Endodermal cell (in vitro differentiated cells): ENCODE results near the gene RAB3B. TPM values are rescaled to one million over a fixed set of nuclear protein-coding genes. Genes with fewer than 3 reads are reported as not detected.

Experiments used
- DNase-seq: peaks from one replicate; pipeline ENCODE4 v3.0.0-alpha.2; 2017
- H3K27ac ChIP-seq: 2 replicates; pipeline ENCODE4 v1.5.1; 2013; ENCODE audit warnings: mild to moderate bottlenecking, low read depth, low read length, moderate library complexity
- H3K27me3 ChIP-seq: 2 replicates; pipeline ENCODE4 v1.6.1; 2013; ENCODE audit warnings: mild to moderate bottlenecking, low read length, moderate library complexity; ENCODE audit not compliant: insufficient read depth, control insufficient read depth, poor library complexity, severe bottlenecking
- H3K36me3 ChIP-seq: 2 replicates; pipeline ENCODE4 v1.7.0; 2013; ENCODE audit warnings: mild to moderate bottlenecking, low read length, moderate library complexity; ENCODE audit not compliant: control insufficient read depth, insufficient read depth
- H3K4me1 ChIP-seq: one replicate; pipeline ENCODE4 v1.7.0; 2013; ENCODE audit warnings: low read length; ENCODE audit not compliant: control insufficient read depth, insufficient read depth
- H3K4me3 ChIP-seq: 2 replicates; pipeline ENCODE4 v1.5.1; 2013; ENCODE audit warnings: mild to moderate bottlenecking, low read length, moderate library complexity
- H3K9ac ChIP-seq: 2 replicates; pipeline ENCODE4 v1.6.1; 2013; ENCODE audit warnings: mild to moderate bottlenecking, low read length, moderate library complexity; ENCODE audit not compliant: poor library complexity, severe bottlenecking; ENCODE audit errors: extremely low read depth
- H3K9me3 ChIP-seq: 2 replicates; pipeline ENCODE4 v1.6.1; 2013; ENCODE audit warnings: mild to moderate bottlenecking, low read length, moderate library complexity; ENCODE audit not compliant: control insufficient read depth
- H3K27ac Mint-ChIP-seq: 2 replicates; pipeline ENCODE4 v1.8.0; 2020; ENCODE audit warnings: mixed read lengths
- H3K27me3 Mint-ChIP-seq: 2 replicates; pipeline ENCODE4 v1.8.0; 2021; ENCODE audit warnings: mild to moderate bottlenecking, mixed read lengths; ENCODE audit not compliant: insufficient read depth
- H3K36me3 Mint-ChIP-seq: 2 replicates; pipeline ENCODE4 v1.8.0; 2020; ENCODE audit warnings: low read depth, mixed read lengths
- H3K4me1 Mint-ChIP-seq: 2 replicates; pipeline ENCODE4 v1.8.0; 2020; ENCODE audit warnings: mixed read lengths
- H3K4me3 Mint-ChIP-seq: 2 replicates; pipeline ENCODE4 v1.8.0; 2020; ENCODE audit warnings: mild to moderate bottlenecking, moderate library complexity, mixed read lengths
- H3K9me3 Mint-ChIP-seq: 2 replicates; pipeline ENCODE4 v1.8.0; 2020; ENCODE audit warnings: mild to moderate bottlenecking, mixed read lengths
- WGBS, 2 experiments: methylation state at CpG; one replicate each; pipeline versions ENCODE4 v1.1.5 to v1.1.7; 2013; ENCODE audit warnings: missing lambda C conversion rate in 2 of 2, mixed read lengths in 1 of 2; ENCODE audit not compliant: insufficient coverage in 1 of 2, insufficient read length in 1 of 2; 5-methylcytosine and 5-hydroxymethylcytosine counted together
- total RNA-seq, 2 donors: library from RNA; stranded (reverse); fragmentation: NEBNext Ultra II Directional in 1 of 2; extraction: Animal tissue kit (Norgen Biotek cat#: 25700) in 1 of 2; gene quantifications; 2 replicates in 1 of 2; 3 replicates in 1 of 2; pipeline ENCODE4 v1.2.1, GENCODE V29; 2021
- TF ChIP-seq, protein P1 (sequence below): fragments of 200-600 bp; sonication (generic); conservative IDR thresholded peaks from 2 replicates; pipeline ENCODE4 v1.5.0; 2021; ENCODE audit warnings: antibody characterized with exemption, mild to moderate bottlenecking

The RAB3B gene
- total RNA-seq, 2 donors from 2014 or later: 58.1 to 66.0 TPM

DNA sequence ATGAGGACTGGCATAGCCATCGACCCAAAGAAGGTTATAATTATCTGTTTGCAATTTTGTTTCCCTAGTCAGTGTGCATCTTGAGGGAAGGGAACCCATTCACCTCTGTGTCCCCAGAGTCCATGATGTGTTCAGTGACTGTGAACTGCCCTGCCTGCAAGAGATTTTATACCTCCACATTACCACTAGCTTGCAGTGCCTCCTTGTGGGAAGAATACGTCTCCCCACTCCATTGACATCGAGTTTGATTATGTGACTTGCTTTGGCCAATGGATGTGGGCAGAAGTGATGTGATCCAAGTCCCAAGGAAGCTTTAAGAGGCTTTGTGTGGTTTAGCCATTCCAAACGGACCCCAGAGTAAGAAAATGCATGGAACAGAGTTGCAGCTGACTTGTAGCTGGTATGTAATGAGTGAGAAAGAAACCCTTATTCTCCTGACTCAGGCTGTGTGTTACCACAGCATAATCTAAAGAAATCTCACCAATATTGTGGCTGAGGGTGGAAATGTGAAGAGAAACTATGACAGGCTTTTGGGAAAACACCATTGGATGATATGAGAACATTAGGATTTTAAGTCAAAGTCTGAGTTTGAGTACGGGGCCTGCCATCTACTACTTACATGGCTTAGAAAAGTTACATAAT, 64.2 kb downstream of the RAB3B start:
- H3K4me1 Mint-ChIP-seq: peaks cover 12% of the 10 kb centered on the region
- no peak overlapping the region for H3K4me3 Mint-ChIP-seq
- Histone ChIP-seq H3K4me1 (no peaks in the 10 kb centered on the region), H3K9ac (no peak overlapping the region), H3K27ac (no peak overlapping the region), H3K4me3 (no peak overlapping the region), H3K36me3 (peaks cover 49% of the 10 kb centered on the region), H3K9me3 (no peaks in the 10 kb centered on the region), H3K27me3 (no peaks in the 10 kb centered on the region)
- H3K36me3 Mint-ChIP-seq: peaks cover 27% of the 10 kb centered on the region
- H3K9me3 Mint-ChIP-seq: no peaks in the 10 kb centered on the region
- peak overlapping the region; percentile 29 for H3K27ac Mint-ChIP-seq
- H3K27me3 Mint-ChIP-seq: no peaks in the 10 kb centered on the region
- 85 to 94% methylated on average over 2 to 5 of the region's 5 CpGs for WGBS, 2 experiments
- TF ChIP-seq, protein P1, sequence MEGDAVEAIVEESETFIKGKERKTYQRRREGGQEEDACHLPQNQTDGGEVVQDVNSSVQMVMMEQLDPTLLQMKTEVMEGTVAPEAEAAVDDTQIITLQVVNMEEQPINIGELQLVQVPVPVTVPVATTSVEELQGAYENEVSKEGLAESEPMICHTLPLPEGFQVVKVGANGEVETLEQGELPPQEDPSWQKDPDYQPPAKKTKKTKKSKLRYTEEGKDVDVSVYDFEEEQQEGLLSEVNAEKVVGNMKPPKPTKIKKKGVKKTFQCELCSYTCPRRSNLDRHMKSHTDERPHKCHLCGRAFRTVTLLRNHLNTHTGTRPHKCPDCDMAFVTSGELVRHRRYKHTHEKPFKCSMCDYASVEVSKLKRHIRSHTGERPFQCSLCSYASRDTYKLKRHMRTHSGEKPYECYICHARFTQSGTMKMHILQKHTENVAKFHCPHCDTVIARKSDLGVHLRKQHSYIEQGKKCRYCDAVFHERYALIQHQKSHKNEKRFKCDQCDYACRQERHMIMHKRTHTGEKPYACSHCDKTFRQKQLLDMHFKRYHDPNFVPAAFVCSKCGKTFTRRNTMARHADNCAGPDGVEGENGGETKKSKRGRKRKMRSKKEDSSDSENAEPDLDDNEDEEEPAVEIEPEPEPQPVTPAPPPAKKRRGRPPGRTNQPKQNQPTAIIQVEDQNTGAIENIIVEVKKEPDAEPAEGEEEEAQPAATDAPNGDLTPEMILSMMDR: peak; percentile 67
- peak; percentile 67 for DNase-seq

- Histone ChIP-seq H3K4me1 (peaks cover 4% of the 10 kb centered on the region), H3K27me3 (no peaks in the 10 kb centered on the region), H3K9me3 (no peaks in the 10 kb centered on the region), H3K4me3 (no peak overlapping the region), H3K9ac (no peak overlapping the region), H3K36me3 (peaks cover 44% of the 10 kb centered on the region), H3K27ac (no peak overlapping the region)
- no peaks in the 10 kb centered on the region for H3K9me3 Mint-ChIP-seq
- peaks cover 22% of the 10 kb centered on the region for H3K36me3 Mint-ChIP-seq
- peaks cover 28% of the 10 kb centered on the region for H3K4me1 Mint-ChIP-seq
- H3K27ac Mint-ChIP-seq: no peak overlapping the region
- WGBS, 2 experiments: 89% methylated on average over 1 of the region's 1 CpG; no CpG with 5 or more reads in 1 of the 2 experiments
- TF ChIP-seq, protein P1: no peak
- DNase-seq: no peak
- no peaks in the 10 kb centered on the region for H3K27me3 Mint-ChIP-seq
- H3K4me3 Mint-ChIP-seq: no peak overlapping the region
Measured at GRCh38 chr1:51924455-51924854, 66.0 kb downstream of the RAB3B start.

DNA sequence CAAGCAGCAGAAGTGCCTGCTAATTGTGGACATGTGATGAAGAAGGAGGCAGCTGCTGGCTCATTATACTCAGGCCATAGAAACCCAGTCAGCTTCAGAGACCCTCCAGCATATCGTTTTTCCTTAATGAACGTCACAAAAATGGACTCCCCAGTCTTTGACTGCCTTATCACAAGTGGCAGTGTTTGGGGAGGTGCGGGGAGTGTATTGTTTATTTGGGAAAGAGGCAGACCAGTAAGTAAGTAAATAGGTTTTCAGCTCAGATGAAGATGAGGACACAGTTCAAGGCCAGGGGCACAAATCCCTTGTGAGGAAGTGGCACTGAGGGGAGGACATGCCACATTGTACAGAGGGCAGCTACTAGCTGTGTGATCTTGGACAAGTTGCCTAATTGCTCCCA, 68.5 kb downstream of the RAB3B start:
- Mint-ChIP-seq H3K27me3 (no peaks in the 10 kb centered on the region), H3K9me3 (no peaks in the 10 kb centered on the region), H3K4me1 (peaks cover 29% of the 10 kb centered on the region), H3K36me3 (peaks cover 30% of the 10 kb centered on the region), H3K4me3 (no peak overlapping the region), H3K27ac (no peak overlapping the region)
- no peak overlapping the region for H3K27ac ChIP-seq
- no peak for DNase-seq
- H3K4me3 ChIP-seq: no peak overlapping the region
- no peak overlapping the region for H3K9ac ChIP-seq
- no peaks in the 10 kb centered on the region for H3K9me3 ChIP-seq
- H3K27me3 ChIP-seq: no peaks in the 10 kb centered on the region
- TF ChIP-seq, protein P1: no peak
- 82 to 86% methylated on average over 2 to 3 of the region's 3 CpGs for WGBS, 2 experiments
- peaks cover 52% of the 10 kb centered on the region for H3K36me3 ChIP-seq
- peaks cover 4% of the 10 kb centered on the region for H3K4me1 ChIP-seq
